Measurements from ENCODE around the gene FMNL3.

Gene FMNL3

DNA sequence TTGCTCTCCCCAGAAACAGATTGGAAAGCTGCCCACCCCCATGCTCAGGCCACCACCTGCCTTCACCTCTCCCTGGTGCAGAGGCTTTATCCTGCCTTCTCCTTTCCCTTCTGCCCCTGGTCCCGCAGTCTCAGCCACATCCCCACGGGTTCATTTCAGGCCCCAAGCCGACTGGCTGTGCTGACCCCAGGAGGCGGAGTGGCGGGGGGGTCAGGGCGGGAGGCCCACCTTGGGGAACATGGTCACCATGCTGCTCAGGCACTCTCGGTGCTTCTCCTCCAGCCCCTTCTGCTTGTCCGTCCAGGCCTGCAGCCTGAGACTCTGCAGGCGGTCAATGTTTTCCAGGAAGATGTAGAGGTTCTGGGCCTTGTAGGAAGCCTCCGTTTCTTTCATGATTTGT, 108.7 kb downstream of the FMNL3 start:
- TF ChIP-seq EP300 (IDR thresholded peaks at IDR 0.05; ENCODE audit: borderline replicate concordance) (no peak), EGR1 (IDR thresholded peaks at IDR 0.05) (no peak), TEAD4 (IDR thresholded peaks at IDR 0.05) (no peak), CEBPB (IDR thresholded peaks at IDR 0.05) (no peak), MAX (IDR thresholded peaks at IDR 0.05) (no peak), YY1 (IDR thresholded peaks at IDR 0.05; ENCODE audit: low read depth) (no peak), TCF12 (IDR thresholded peaks at IDR 0.05; ENCODE audit: low read depth) (no peak)
- TF ChIP-seq, protein P1, sequence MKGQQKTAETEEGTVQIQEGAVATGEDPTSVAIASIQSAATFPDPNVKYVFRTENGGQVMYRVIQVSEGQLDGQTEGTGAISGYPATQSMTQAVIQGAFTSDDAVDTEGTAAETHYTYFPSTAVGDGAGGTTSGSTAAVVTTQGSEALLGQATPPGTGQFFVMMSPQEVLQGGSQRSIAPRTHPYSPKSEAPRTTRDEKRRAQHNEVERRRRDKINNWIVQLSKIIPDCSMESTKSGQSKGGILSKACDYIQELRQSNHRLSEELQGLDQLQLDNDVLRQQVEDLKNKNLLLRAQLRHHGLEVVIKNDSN (IDR thresholded peaks at IDR 0.05) = no peak

DNA sequence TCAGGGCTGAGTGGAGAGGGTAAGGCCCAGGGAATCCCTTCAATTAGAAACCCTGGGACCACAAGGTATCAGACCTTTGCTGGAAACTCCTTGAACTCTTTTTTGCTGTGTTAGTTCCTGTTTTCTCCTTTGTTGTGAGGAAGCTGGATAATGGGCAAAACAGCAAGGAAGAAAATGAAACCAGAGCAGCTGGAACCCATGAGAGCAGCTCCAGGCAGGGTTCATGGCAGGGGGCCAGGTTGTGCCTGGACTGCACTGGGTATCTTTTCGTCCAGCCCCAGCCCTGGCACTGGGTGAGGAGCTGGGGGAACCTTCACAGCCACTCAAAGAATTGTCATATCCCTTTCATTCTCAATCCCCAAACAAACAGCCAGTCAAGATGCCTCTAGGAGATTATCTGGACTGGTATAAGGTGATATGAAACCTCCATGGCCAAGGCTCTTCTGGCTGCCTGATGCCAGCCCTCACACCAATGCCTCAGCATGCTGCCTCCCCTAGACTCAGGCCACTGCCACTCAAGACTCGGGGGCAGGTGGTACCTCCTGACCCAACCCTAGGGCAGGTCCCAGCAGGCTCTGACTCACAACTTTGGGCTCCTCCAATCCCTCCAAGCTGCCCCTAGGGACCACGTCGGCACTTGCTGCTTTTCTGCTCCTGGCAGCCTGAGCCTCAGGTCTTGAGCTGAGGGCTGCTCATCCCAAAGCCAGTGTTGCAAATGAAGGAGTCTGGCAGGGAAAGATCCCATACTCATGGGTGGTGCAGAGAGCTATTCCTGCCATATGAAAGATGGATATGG, 118.3 kb downstream of the FMNL3 start:
- TF ChIP-seq, protein P2, sequence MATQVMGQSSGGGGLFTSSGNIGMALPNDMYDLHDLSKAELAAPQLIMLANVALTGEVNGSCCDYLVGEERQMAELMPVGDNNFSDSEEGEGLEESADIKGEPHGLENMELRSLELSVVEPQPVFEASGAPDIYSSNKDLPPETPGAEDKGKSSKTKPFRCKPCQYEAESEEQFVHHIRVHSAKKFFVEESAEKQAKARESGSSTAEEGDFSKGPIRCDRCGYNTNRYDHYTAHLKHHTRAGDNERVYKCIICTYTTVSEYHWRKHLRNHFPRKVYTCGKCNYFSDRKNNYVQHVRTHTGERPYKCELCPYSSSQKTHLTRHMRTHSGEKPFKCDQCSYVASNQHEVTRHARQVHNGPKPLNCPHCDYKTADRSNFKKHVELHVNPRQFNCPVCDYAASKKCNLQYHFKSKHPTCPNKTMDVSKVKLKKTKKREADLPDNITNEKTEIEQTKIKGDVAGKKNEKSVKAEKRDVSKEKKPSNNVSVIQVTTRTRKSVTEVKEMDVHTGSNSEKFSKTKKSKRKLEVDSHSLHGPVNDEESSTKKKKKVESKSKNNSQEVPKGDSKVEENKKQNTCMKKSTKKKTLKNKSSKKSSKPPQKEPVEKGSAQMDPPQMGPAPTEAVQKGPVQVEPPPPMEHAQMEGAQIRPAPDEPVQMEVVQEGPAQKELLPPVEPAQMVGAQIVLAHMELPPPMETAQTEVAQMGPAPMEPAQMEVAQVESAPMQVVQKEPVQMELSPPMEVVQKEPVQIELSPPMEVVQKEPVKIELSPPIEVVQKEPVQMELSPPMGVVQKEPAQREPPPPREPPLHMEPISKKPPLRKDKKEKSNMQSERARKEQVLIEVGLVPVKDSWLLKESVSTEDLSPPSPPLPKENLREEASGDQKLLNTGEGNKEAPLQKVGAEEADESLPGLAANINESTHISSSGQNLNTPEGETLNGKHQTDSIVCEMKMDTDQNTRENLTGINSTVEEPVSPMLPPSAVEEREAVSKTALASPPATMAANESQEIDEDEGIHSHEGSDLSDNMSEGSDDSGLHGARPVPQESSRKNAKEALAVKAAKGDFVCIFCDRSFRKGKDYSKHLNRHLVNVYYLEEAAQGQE (IDR thresholded peaks at IDR 0.05; ENCODE audit: low read depth) = no peak
- TF ChIP-seq FOXM1 (IDR thresholded peaks at IDR 0.05; ENCODE audit: borderline replicate concordance, low read depth) (no peak), CEBPB (IDR thresholded peaks at IDR 0.05) (no peak), TCF12 (IDR thresholded peaks at IDR 0.05; ENCODE audit: low read depth) (no peak), ZBTB7A (IDR thresholded peaks at IDR 0.05; ENCODE audit: low read depth) (no peak), EGR1 (IDR thresholded peaks at IDR 0.05) (no peak; the same call in 1 of the 2 replicates), TEAD4 (IDR thresholded peaks at IDR 0.05) (no peak), TAF1 (IDR thresholded peaks at IDR 0.05; ENCODE audit: low read depth) (no peak), NFIC (IDR thresholded peaks at IDR 0.05) (no peak), CREB1 (IDR thresholded peaks at IDR 0.05; ENCODE audit: low read depth) (no peak), MAX (IDR thresholded peaks at IDR 0.05) (no peak), RAD21 (IDR thresholded peaks at IDR 0.05; ENCODE audit: low read depth) (no peak), EP300 (IDR thresholded peaks at IDR 0.05; ENCODE audit: borderline replicate concordance) (no peak), YY1 (IDR thresholded peaks at IDR 0.05; ENCODE audit: low read depth) (no peak)
- TF ChIP-seq, protein P1 (IDR thresholded peaks at IDR 0.05) = no peak

DNA sequence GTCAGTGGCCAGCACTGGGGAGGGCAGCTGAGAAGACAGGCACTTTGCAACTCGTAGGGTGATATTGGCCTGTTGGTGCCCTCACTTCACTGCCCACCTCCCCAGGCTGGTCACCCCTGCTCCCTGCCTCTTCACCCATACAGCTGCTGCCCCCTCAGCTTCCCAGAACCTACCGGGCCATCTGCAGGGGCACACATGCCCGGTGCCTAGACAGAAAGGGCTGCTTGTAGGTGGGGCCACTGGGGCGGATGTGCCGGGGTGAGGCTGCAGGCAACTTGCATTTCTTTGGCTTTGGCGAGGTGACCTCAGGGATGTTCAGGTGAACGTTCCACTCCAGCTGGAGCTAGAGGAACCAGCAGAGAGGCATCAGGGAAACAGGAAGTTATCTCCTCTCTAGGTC, 118.9 kb downstream of the FMNL3 start:
- TF ChIP-seq CEBPB (IDR thresholded peaks at IDR 0.05) = no peak
- no peak for TF ChIP-seq TCF12 (IDR thresholded peaks at IDR 0.05; ENCODE audit: low read depth)
- TF ChIP-seq TAF1 (IDR thresholded peaks at IDR 0.05; ENCODE audit: low read depth) = no peak
- TF ChIP-seq CREB1 (IDR thresholded peaks at IDR 0.05; ENCODE audit: low read depth) = no peak
- no peak for TF ChIP-seq EGR1 (IDR thresholded peaks at IDR 0.05)

DNA sequence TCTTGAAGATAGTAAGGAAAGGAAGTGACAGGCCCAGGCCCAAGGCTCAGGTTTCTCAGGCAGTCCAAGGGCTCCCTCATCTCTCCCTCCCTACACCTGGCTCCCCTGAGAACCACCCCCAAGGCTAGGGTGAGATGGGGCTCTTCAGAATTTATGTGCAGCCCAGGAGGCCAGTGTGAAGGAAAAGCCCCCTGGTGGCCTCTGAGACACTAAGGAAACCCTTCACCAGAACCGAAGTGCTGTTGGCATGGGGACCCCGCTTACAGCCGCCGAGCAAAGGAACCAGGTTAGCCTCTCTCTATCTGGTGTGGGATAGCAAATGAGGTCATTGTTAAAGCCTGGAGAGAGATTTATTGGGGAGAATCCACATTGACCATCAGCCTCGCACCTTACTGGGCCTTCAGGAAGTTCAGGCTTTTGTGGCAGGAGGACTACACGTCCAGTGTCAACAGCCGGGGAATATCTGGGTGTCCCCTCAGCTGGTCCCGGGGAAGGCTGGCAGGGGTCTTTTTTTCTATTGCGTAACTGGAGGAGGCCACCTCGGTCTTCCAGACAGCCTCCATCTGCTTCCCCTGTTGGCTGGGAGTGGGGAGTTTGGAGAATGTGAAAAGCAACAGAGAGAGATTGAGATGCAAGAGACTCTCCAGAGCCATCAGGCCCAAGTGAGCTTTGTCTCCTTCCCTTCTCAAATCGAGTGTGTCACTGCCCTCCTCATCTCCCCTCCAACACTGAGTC, 119.9 kb downstream of the FMNL3 start:
- no peak for TF ChIP-seq EP300 (IDR thresholded peaks at IDR 0.05; ENCODE audit: borderline replicate concordance)
- no peak for TF ChIP-seq CREB1 (IDR thresholded peaks at IDR 0.05; ENCODE audit: low read depth)
- no peak for TF ChIP-seq CEBPB (IDR thresholded peaks at IDR 0.05)
- TF ChIP-seq, protein P2 (IDR thresholded peaks at IDR 0.05; ENCODE audit: low read depth) = no peak
- no peak for TF ChIP-seq TEAD4 (IDR thresholded peaks at IDR 0.05)
- TF ChIP-seq EGR1 (IDR thresholded peaks at IDR 0.05) = no peak
- TF ChIP-seq NFIC (IDR thresholded peaks at IDR 0.05) = no peak
- TF ChIP-seq, protein P1 (IDR thresholded peaks at IDR 0.05) = no peak
- TF ChIP-seq RAD21 (IDR thresholded peaks at IDR 0.05; ENCODE audit: low read depth) = no peak

Data from Ishikawa (cell line).